Measurements from ENCODE around the gene RAVER2.
A peak's percentile ranks its signal among the peaks of the same experiment; 100 is the strongest.

The RAVER2 gene

DNA sequence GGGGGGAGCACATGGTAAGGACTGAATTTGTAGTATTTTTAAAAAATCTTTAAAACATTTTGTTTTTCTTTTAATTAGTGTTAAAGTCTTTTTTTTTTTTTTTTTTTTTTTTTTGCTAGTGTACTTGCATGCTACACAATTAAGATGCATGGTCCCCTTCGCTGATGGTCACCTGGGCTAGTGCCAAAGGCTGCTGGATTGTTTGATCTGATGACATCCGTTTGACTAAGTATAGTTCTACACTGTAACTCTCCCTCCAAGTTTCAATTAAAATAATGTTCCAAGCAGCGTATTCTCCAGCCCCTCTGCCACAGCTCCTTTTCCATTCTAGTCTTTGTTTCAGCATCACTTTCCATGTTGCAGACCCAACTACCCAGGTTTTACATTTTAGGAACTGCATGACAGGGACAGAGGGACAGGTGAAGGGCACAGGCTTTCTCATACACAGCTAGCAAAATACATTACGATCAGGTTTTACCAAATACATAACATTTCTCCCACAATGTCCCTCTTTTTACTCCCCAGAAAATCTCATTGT, 852 bp upstream of the RAVER2 start:
- Histone ChIP-seq H3K27ac (ENCODE audit: low read depth, low read length, poor library complexity, severe bottlenecking) (no peak overlapping the region), H3K4me2 (ENCODE audit: low read length) (peak overlapping the region; percentile 82), H3K4me1 (ENCODE audit: insufficient read depth, low read length, severe bottlenecking) (peaks cover 20% of the 10 kb centered on the region), H3K27me3 (ENCODE audit: insufficient read depth, low read length) (no peaks in the 10 kb centered on the region), H3K9ac (ENCODE audit: low read length) (peak overlapping the region; percentile 54; the same call in 1 of the 2 replicates), H3K9me3 (ENCODE audit: low read length) (no peaks in the 10 kb centered on the region), H3K4me3 (ENCODE audit: low read depth, low read length, poor library complexity, severe bottlenecking) (peak overlapping the region; percentile 63), H4K20me1 (ENCODE audit: insufficient read depth, low read length) (no peaks in the 10 kb centered on the region), H3K9me2 (ENCODE audit: low read depth, low read length) (no peaks in the 10 kb centered on the region), H3F3A (ENCODE audit: insufficient read depth, low read length) (no peaks in the 10 kb centered on the region), H3K79me2 (ENCODE audit: insufficient read depth, low read length) (no peaks in the 10 kb centered on the region), H2AFZ (ENCODE audit: low read length) (no peak overlapping the region), H3K36me3 (ENCODE audit: insufficient read depth, low read length) (no peaks in the 10 kb centered on the region)
- TF ChIP-seq EZH2 (IDR thresholded peaks at IDR 0.05; ENCODE audit: borderline replicate concordance, low read length) (no peak), CTCF (IDR thresholded peaks at IDR 0.05; ENCODE audit: low read length) (no peak)

GRCh38 chr1:64745181-64745985, 508 bp downstream of the RAVER2 start:
- Histone ChIP-seq H3K4me2 (ENCODE audit: low read length) (peak overlapping the region; percentile 82), H3K4me3 (ENCODE audit: low read depth, low read length, poor library complexity, severe bottlenecking) (peak overlapping the region; percentile 63), H3K9me3 (ENCODE audit: low read length) (no peaks in the 10 kb centered on the region), H3K79me2 (ENCODE audit: insufficient read depth, low read length) (no peaks in the 10 kb centered on the region), H3K4me1 (ENCODE audit: insufficient read depth, low read length, severe bottlenecking) (peaks cover 20% of the 10 kb centered on the region), H3K9ac (ENCODE audit: low read length) (peak overlapping the region; percentile 21; the same call in 1 of the 2 replicates), H3K27ac (ENCODE audit: low read depth, low read length, poor library complexity, severe bottlenecking) (no peak overlapping the region), H4K20me1 (ENCODE audit: insufficient read depth, low read length) (no peaks in the 10 kb centered on the region), H3K27me3 (ENCODE audit: insufficient read depth, low read length) (no peaks in the 10 kb centered on the region), H2AFZ (ENCODE audit: low read length) (no peak overlapping the region), H3K9me2 (ENCODE audit: low read depth, low read length) (no peaks in the 10 kb centered on the region), H3F3A (ENCODE audit: insufficient read depth, low read length) (no peaks in the 10 kb centered on the region), H3K36me3 (ENCODE audit: insufficient read depth, low read length) (no peaks in the 10 kb centered on the region)
- TF ChIP-seq EZH2 (IDR thresholded peaks at IDR 0.05; ENCODE audit: borderline replicate concordance, low read length) (no peak), CTCF (IDR thresholded peaks at IDR 0.05; ENCODE audit: low read length) (no peak)

DNA sequence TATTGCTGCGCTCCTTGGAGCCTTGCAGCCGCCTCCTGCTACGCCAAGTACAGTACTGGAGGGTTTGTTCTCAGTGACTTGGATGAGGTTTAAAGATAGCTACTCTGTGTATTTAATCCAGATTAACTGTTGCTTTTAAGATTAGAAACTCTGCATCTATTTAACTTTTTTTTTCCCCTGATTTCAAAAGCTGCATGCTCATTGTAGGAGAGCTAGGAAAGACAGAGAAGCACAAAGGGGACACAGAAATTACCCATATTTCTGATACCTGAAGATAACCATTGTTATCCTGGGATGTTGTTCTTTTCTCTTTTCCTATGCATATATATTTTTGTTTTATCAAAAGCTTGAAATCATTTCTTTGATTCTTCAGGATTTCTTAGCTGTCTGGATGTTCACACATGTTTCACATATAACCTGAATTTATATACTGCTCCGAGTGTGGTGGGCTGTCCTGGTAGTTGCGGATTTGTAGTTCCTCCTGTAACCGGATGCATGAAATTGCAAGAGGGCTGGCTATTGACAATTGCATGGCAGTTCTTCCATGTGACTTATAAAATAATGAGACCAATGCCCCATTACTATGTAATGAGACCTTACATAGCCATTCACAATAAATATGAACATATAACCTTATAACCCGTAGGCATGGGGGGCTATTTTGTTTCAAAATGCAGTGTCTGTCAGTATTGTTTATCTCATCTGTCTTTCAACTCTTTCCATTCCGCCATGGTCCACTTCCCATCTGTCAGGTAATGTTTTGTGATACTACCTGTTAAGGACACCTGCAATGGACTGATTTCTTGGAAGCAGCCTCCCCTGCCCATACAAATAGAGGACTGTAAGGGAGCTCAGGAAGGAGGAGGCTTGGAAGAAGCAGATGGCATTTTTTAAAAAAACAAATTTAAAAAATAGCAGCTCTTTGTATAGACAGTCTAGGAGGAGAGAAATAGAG, 1.4 kb downstream of the RAVER2 start:
- peak overlapping the region; percentile 63 for H3K4me3 ChIP-seq (ENCODE audit: low read depth, low read length, poor library complexity, severe bottlenecking)
- H3K27ac ChIP-seq (ENCODE audit: low read depth, low read length, poor library complexity, severe bottlenecking), result no peak overlapping the region
- no peaks in the 10 kb centered on the region for H3K27me3 ChIP-seq (ENCODE audit: insufficient read depth, low read length)
- H2AFZ ChIP-seq (ENCODE audit: low read length), result no peak overlapping the region
- no peaks in the 10 kb centered on the region for H3K79me2 ChIP-seq (ENCODE audit: insufficient read depth, low read length)
- H3K9me2 ChIP-seq (ENCODE audit: low read depth, low read length), result no peaks in the 10 kb centered on the region
- H3K4me1 ChIP-seq (ENCODE audit: insufficient read depth, low read length, severe bottlenecking), result peaks cover 20% of the 10 kb centered on the region
- H3K9ac ChIP-seq (ENCODE audit: low read length), result no peak overlapping the region
- no peaks in the 10 kb centered on the region for H3F3A ChIP-seq (ENCODE audit: insufficient read depth, low read length)
- TF ChIP-seq EZH2 (IDR thresholded peaks at IDR 0.05; ENCODE audit: borderline replicate concordance, low read length), result no peak
- H4K20me1 ChIP-seq (ENCODE audit: insufficient read depth, low read length), result no peaks in the 10 kb centered on the region
- peak overlapping the region; percentile 82 for H3K4me2 ChIP-seq (ENCODE audit: low read length)
- no peaks in the 10 kb centered on the region for H3K9me3 ChIP-seq (ENCODE audit: low read length)
- no peaks in the 10 kb centered on the region for H3K36me3 ChIP-seq (ENCODE audit: insufficient read depth, low read length)

Measured in OCI-LY1 (cell line).